ENCODE measurements around the gene NUDT19.

- TF ChIP-seq, protein P1, sequence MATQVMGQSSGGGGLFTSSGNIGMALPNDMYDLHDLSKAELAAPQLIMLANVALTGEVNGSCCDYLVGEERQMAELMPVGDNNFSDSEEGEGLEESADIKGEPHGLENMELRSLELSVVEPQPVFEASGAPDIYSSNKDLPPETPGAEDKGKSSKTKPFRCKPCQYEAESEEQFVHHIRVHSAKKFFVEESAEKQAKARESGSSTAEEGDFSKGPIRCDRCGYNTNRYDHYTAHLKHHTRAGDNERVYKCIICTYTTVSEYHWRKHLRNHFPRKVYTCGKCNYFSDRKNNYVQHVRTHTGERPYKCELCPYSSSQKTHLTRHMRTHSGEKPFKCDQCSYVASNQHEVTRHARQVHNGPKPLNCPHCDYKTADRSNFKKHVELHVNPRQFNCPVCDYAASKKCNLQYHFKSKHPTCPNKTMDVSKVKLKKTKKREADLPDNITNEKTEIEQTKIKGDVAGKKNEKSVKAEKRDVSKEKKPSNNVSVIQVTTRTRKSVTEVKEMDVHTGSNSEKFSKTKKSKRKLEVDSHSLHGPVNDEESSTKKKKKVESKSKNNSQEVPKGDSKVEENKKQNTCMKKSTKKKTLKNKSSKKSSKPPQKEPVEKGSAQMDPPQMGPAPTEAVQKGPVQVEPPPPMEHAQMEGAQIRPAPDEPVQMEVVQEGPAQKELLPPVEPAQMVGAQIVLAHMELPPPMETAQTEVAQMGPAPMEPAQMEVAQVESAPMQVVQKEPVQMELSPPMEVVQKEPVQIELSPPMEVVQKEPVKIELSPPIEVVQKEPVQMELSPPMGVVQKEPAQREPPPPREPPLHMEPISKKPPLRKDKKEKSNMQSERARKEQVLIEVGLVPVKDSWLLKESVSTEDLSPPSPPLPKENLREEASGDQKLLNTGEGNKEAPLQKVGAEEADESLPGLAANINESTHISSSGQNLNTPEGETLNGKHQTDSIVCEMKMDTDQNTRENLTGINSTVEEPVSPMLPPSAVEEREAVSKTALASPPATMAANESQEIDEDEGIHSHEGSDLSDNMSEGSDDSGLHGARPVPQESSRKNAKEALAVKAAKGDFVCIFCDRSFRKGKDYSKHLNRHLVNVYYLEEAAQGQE (IDR thresholded peaks at IDR 0.05; ENCODE audit: low read depth): no peak
- TF ChIP-seq POLR2A (IDR thresholded peaks at IDR 0.05; ENCODE audit: borderline replicate concordance, extremely low read depth, insufficient read depth, insufficient read length) (no peak), ATF3 (IDR thresholded peaks at IDR 0.05) (no peak), EZH2 (IDR thresholded peaks at IDR 0.05) (no peak), FOSL1 (IDR thresholded peaks at IDR 0.05; ENCODE audit: low read depth) (no peak), RAD21 (IDR thresholded peaks at IDR 0.05; ENCODE audit: low read depth) (no peak)
- TF ChIP-seq, protein P2, sequence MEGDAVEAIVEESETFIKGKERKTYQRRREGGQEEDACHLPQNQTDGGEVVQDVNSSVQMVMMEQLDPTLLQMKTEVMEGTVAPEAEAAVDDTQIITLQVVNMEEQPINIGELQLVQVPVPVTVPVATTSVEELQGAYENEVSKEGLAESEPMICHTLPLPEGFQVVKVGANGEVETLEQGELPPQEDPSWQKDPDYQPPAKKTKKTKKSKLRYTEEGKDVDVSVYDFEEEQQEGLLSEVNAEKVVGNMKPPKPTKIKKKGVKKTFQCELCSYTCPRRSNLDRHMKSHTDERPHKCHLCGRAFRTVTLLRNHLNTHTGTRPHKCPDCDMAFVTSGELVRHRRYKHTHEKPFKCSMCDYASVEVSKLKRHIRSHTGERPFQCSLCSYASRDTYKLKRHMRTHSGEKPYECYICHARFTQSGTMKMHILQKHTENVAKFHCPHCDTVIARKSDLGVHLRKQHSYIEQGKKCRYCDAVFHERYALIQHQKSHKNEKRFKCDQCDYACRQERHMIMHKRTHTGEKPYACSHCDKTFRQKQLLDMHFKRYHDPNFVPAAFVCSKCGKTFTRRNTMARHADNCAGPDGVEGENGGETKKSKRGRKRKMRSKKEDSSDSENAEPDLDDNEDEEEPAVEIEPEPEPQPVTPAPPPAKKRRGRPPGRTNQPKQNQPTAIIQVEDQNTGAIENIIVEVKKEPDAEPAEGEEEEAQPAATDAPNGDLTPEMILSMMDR (IDR thresholded peaks at IDR 0.05 in 2 of 3, conservative IDR thresholded peaks at IDR 0.05 in 1 of 3; ENCODE audit: borderline replicate concordance in 1 of 3, insufficient read depth in 1 of 3, low read depth in 2 of 3, low read length in 2 of 3): no peak
Measured at GRCh38 chr19:32686847-32687475, 4.7 kb upstream of the NUDT19 start.
